ENCODE measurements around the gene FAM240B. TPM values are rescaled to one million over a fixed set of nuclear protein-coding genes. Genes with fewer than 3 reads are reported as not detected.

The FAM240B gene
- total and polyA plus RNA-seq, 2 experiments from 2014 or later = not detected

GRCh38 chr9:38652044-38652443 lies 67.9 kb downstream of the FAM240B start:
- Mint-ChIP-seq H3K27me3 (ENCODE audit: insufficient read depth, low read depth, poor library complexity) (peaks cover 4% of the 10 kb centered on the region), H3K9me3 (no peaks in the 10 kb centered on the region), H3K36me3 (ENCODE audit: low read depth) (no peaks in the 10 kb centered on the region), H3K4me1 (no peaks in the 10 kb centered on the region), H3K27ac (no peak overlapping the region), H3K4me3 (no peak overlapping the region)
- Histone ChIP-seq H3K9me2 (ENCODE audit: insufficient read depth) (0 out of 2 replicates have a peak, but pooled peaks cover 3% of the 10 kb centered on the region), H3K36me3 (ENCODE audit: insufficient read depth) (no peaks in the 10 kb centered on the region), H4K20me1 (replicated peaks; ENCODE audit: insufficient read depth) (no peaks in the 10 kb centered on the region), H3K79me2 (replicated peaks; ENCODE audit: insufficient read depth) (no peaks in the 10 kb centered on the region), H3F3A (replicated peaks; ENCODE audit: low read depth) (no peaks in the 10 kb centered on the region), H3K4me1 (ENCODE audit: insufficient read depth) (no peaks in the 10 kb centered on the region), H3K4me3 (no peak overlapping the region), H3K27me3 (ENCODE audit: insufficient read depth) (no peaks in the 10 kb centered on the region), H3K4me2 (no peak overlapping the region), H2AFZ (no peak overlapping the region), H3K27ac (ENCODE audit: low read depth) (no peak overlapping the region)
- no peak for DNase-seq (ENCODE audit: low spot score)
- TF ChIP-seq EZH2phosphoT487 (IDR thresholded peaks at IDR 0.05; ENCODE audit: unreplicated experiment) = no peak
- no peak for TF ChIP-seq ZNF331 (CRISPR knock-in tag; IDR thresholded peaks at IDR 0.05; ENCODE audit: low read depth)
- TF ChIP-seq ETS1 (IDR thresholded peaks at IDR 0.05) = no peak
- TF ChIP-seq, protein P1, sequence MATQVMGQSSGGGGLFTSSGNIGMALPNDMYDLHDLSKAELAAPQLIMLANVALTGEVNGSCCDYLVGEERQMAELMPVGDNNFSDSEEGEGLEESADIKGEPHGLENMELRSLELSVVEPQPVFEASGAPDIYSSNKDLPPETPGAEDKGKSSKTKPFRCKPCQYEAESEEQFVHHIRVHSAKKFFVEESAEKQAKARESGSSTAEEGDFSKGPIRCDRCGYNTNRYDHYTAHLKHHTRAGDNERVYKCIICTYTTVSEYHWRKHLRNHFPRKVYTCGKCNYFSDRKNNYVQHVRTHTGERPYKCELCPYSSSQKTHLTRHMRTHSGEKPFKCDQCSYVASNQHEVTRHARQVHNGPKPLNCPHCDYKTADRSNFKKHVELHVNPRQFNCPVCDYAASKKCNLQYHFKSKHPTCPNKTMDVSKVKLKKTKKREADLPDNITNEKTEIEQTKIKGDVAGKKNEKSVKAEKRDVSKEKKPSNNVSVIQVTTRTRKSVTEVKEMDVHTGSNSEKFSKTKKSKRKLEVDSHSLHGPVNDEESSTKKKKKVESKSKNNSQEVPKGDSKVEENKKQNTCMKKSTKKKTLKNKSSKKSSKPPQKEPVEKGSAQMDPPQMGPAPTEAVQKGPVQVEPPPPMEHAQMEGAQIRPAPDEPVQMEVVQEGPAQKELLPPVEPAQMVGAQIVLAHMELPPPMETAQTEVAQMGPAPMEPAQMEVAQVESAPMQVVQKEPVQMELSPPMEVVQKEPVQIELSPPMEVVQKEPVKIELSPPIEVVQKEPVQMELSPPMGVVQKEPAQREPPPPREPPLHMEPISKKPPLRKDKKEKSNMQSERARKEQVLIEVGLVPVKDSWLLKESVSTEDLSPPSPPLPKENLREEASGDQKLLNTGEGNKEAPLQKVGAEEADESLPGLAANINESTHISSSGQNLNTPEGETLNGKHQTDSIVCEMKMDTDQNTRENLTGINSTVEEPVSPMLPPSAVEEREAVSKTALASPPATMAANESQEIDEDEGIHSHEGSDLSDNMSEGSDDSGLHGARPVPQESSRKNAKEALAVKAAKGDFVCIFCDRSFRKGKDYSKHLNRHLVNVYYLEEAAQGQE (IDR thresholded peaks at IDR 0.05; ENCODE audit: unreplicated experiment) = no peak
- TF ChIP-seq ZNF114 (CRISPR knock-in tag; IDR thresholded peaks at IDR 0.05) = no peak
- TF ChIP-seq, protein P2, sequence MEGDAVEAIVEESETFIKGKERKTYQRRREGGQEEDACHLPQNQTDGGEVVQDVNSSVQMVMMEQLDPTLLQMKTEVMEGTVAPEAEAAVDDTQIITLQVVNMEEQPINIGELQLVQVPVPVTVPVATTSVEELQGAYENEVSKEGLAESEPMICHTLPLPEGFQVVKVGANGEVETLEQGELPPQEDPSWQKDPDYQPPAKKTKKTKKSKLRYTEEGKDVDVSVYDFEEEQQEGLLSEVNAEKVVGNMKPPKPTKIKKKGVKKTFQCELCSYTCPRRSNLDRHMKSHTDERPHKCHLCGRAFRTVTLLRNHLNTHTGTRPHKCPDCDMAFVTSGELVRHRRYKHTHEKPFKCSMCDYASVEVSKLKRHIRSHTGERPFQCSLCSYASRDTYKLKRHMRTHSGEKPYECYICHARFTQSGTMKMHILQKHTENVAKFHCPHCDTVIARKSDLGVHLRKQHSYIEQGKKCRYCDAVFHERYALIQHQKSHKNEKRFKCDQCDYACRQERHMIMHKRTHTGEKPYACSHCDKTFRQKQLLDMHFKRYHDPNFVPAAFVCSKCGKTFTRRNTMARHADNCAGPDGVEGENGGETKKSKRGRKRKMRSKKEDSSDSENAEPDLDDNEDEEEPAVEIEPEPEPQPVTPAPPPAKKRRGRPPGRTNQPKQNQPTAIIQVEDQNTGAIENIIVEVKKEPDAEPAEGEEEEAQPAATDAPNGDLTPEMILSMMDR (conservative IDR thresholded peaks at IDR 0.05; ENCODE audit: low read depth in 2 of 2) = no peak
- no peak for TF ChIP-seq ZNF462 (CRISPR knock-in tag; IDR thresholded peaks at IDR 0.05)
- no peak for TF ChIP-seq NANOG (IDR thresholded peaks at IDR 0.05; ENCODE audit: borderline replicate concordance)
- TF ChIP-seq EZH2 (IDR thresholded peaks at IDR 0.05; ENCODE audit: low read depth, unreplicated experiment) = no peak
- TF ChIP-seq POLR2AphosphoS5 (IDR thresholded peaks at IDR 0.05; ENCODE audit: low read depth) = no peak
- TF ChIP-seq STAT1 (IDR thresholded peaks at IDR 0.05; ENCODE audit: unreplicated experiment) = no peak
- TF ChIP-seq CREB1 (CRISPR knock-in tag; IDR thresholded peaks at IDR 0.05; ENCODE audit: low read depth) = no peak
- no peak for TF ChIP-seq JUNB (IDR thresholded peaks at IDR 0.05; ENCODE audit: unreplicated experiment)
- no peak for ATAC-seq

Measured in GM23338 (cell line).